HG03103 (cell line): ENCODE measurements around the gene NEDD4L.

ENCODE experiments used
- ATAC-seq: cut with Tn5 transposase; IDR thresholded peaks from one replicate; pipeline ENCODE4 v1.9.1; 2021; ENCODE audit warnings: low read depth; ENCODE audit not compliant: unreplicated experiment

NEDD4L gene

DNA sequence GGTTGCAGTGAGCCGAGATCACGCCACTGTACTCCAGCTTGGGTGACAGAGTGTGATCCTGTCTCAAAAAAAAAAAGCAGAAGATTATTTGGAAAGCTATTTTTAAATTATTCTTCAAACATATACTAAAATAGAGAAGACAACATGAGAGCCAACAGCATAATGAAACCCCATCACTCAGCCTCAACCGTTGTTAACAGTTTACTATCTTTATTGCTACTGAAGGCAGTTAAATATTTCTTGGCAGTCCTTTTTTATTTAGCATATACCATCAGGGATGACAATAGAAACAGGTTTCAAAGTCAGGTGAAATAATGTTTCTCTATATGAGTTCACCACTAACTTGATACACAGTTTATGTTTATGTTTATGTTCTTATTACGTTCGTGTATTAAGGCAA, 157.2 kb downstream of the NEDD4L start:
- ATAC-seq, result no peak

- no peak for ATAC-seq
Measured at GRCh38 chr18:58201733-58202730, 158.0 kb downstream of the NEDD4L start.

DNA sequence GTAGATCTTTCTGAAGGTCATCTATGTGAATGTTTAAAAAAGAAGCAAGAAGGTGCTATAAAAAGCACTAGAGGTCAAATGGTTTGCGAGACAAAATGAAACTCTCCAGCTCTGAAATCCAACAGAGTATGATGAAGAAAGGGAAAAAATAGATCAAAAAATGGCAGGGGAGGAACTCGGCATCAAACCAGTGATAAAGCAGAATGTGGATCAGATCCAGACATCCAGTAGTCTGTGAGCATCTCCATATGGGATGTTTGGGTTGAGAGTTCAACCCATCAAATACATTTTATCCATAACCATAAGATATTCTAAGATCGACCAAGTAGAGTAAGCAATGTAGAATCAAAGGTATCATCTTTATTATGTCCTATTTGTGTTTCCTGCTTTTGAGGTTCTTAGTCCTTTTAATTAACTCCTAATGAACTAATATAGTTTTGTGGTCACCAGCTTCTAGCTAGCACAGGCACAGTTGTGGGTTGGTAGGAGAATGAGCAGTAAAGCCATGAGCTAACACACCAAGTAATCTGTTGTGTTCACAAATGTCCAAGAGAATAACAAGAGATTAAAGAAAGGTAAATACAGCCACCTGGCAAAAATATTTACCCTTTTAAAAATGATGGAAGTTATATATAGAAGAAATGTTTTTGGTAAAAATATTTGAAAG, 160.9 kb downstream of the NEDD4L start:
- no peak for ATAC-seq

DNA sequence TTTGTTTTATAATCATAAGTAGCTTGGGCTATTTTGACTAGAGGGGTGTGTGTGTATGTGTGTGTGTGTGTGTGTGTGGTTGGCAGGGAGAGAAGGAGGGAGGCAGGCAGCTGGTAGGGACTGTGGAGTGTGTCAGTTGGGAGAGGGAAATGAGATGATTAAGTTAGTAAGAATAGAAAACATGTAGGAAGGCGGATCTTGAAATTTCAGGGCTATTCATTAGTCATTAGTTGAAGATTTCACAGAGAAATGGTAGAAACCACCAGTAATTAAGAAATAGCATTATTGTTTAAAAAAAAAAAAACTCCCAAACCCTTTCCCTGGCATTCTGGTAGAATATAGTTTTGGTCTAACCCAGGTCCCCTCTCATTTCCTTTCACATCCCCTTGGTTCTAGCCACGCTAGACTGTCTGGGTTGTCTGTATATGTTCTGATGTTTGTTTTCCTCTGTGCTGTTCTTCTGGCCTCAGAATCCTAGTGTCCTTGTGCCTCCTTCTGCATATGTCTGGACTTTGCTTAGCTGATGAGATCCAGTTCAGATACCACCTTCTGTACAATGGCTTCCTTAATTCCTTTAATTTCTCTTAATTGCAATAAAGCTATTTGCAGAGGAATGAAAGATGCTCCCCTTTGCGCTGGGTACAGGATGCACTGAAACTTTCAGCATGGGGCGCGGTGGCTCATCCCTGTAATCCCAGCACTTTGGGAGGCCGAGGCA, 161.6 kb downstream of the NEDD4L start:
- no peak for ATAC-seq

- ATAC-seq, result no peak
Measured at GRCh38 chr18:58207520-58208152, 163.6 kb downstream of the NEDD4L start.

DNA sequence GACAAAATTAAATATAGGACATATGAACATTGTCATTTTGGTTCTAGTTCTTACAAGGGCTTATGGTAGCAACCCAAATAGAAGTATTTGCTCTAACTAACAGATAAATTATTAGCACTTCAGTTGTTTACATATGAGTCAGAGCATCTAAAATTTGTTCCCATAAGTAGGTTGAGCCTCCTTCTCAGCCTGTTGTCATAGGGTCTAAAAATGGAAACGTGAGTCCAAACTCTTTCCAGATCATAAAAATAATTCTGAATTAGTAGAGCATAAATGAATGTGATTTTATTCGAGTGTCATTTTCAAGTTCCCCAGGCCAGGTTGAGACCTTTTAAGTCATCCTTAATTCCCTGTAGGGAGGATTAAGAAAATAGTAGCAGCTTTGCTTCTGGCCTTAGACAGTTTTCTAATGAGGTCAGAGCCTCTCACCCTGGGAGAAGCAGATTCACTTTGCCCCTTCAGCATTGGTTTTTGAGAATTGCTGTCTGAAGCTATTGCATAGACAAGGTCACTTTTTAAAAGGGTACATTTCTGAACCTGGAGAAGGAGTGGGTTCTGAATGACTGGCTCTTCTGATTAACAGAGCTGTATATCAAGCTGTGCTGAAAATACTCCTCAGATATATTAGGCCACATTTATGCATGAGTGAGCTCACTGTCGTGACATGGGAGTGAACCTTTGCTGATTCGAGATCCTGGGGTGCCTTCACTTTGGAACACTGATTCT, 164.3 kb downstream of the NEDD4L start:
- no peak for ATAC-seq

- no peak for ATAC-seq
Measured at GRCh38 chr18:58209326-58209725, 165.3 kb downstream of the NEDD4L start.

GRCh38 chr18:58211510-58211909, 167.5 kb downstream of the NEDD4L start:
- ATAC-seq, result no peak

DNA sequence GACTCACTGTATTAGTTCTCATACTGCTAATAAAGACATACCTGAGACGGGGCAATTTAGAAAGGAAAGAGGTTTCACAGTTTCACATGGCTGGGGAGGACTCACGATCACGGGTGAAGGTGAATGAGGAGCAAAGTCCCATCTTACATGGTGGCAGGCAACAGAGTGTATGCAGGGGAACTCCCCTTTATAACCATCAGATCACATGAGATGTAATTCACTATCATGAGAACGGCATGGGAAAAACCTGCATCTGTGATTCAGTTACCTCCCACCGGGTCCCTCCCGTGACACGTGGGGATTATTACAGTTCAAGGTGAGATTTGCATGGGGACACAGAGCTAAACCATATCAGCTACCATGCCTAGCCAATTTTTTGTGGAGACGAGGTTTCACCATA, 168.2 kb downstream of the NEDD4L start:
- no peak for ATAC-seq

DNA sequence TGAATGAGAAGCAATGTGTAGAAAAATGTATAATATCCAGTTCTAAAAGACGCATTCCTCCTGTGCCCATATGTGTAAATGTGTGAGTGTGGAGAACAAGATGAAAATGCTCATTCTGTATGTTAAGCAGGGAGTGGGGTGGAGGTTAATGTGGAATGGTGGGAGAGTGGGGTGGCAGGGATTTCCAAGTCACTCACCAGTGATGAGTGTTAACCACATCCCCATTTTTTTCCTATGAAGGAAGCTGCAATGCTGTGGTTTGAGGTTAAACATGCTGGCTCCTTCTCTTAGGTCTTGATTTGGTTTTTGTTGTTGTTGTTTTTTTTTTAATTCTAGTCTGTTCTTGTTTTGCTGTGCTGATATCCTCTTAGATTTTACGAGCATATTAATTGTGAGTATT, 169.4 kb downstream of the NEDD4L start:
- ATAC-seq, result no peak

DNA sequence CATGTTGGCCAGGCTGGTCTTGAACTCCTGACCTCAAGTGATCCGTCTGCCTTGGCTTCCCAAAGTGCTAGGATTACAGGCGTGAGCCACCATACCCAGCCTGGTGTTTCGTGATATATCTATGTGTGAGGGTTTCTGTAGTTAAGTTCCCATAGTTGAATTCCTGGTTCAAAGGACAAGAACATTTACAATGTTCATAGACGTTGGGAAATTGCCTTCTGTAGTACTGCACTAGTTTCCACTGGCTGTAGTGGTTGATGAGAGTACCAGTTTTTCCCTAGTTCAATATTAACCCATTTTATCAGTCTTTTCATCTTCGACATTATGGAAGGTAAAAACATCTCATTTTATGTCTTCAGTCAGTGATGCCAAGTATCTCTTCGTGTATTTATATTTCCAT, 171.0 kb downstream of the NEDD4L start:
- no peak for ATAC-seq

DNA sequence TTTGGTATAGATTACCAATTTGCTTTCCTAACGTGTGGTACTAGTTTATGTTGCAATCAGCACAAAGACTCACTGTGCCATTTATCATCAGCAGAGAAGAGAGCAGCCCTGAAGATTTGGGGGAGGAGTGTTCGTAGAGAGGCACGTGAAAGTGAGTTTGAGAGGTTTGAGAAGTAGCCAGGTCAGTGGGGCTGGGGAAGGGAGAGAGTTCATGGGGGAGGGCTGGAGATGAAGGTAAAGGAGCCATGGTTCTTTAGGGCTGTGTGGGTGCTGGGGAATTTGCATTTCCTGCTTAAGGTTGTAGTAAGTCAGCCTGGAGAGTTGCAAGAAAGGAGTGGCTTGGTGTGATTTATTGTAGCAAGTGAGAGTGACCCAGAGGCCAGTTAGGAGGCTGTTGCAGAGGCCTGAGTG, 172.1 kb downstream of the NEDD4L start:
- no peak for ATAC-seq

- no peak for ATAC-seq
Measured at GRCh38 chr18:58217052-58217451, 173.0 kb downstream of the NEDD4L start.

DNA sequence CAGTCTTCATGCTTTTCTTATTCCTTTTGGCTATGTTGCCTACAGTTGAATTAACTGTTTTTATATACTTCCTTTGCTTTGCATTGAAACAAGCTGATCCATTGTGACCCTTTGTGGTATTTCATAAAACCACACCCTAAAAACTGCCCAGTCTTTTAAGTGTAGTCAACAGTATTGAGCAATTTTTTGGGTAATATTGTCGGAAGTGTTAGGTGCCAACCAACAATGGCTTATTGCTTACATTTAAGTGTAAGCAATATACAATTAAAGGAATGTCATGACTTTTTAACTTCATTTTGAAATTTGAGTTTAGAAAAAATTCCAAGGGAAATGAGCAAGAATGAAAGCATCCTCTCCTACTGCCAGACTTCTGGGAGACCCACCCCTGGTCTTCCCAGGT, 174.1 kb downstream of the NEDD4L start:
- no peak for ATAC-seq

GRCh38 chr18:58221060-58221725, 177.2 kb downstream of the NEDD4L start:
- no peak for ATAC-seq

GRCh38 chr18:58222432-58223125, 178.6 kb downstream of the NEDD4L start:
- no peak for ATAC-seq

GRCh38 chr18:58223717-58224424, 179.8 kb downstream of the NEDD4L start:
- no peak for ATAC-seq

DNA sequence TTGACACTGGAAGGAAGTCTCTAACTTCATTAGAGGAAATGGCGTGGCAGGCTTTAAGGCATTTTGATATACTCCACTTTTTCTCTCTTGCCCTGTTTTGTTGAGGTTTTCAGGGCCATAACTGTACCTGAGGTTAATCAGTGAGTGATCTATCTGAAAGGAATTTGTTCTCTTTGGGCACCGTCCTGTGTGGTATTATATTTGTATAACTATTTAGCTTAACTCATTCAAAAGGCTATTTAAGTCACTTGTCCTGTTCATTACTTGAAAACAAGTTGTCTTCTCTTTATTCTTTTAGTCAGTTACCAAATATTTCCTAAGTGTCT, 180.4 kb downstream of the NEDD4L start:
- no peak for ATAC-seq
